8988T (cell line): ENCODE results near the gene USF1.
"Not testable (repeated sequence)": the region's sequence is repeated elsewhere in the genome, so short reads cannot be mapped to it uniquely, and the experiment has no call there.

Experiments
- DNase-seq: peaks from one replicate; pipeline ENCODE4 v3.0.0; 2011

USF1 gene

DNA sequence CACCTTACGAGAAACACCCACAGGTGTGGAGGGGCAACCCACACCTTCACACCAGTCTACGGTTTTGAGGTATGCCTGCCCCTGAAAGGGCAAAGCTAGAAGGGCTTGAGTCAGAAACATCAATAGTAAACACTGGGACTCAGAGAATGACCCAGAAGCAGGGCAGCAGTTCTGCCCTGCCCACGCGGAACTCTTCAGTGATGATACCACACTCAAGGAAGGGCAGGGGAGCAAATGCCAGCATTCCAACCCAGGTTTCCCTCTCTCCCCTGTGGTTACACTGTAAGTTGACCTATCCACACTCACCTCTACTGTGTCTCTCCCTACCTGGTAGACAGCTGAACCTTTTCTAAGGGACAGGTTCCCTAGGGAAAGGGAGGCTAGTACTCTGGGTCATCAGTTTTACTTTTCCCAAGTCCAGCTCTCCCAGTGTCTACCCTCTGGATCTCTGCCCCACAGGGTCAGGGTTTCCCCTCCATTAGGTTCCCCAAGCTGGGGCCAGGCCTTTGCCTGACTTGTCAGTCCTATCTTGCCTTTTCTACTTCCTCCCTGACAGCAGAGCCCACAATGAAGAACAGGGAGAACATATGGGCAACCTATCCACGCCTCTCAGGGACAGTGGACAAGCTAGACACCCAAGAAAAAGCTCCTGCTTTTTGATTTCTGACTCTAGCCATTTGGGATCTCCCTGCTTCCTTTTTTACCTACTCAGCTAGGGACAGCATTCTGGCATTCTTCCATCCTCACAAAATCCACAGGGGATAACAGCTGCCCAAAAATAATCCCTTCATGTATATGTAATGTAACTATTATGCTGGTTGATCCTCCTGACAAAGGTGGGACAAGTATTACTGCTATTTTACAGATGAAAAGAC, 27.8 kb downstream of the USF1 start:
- no peak for DNase-seq

DNA sequence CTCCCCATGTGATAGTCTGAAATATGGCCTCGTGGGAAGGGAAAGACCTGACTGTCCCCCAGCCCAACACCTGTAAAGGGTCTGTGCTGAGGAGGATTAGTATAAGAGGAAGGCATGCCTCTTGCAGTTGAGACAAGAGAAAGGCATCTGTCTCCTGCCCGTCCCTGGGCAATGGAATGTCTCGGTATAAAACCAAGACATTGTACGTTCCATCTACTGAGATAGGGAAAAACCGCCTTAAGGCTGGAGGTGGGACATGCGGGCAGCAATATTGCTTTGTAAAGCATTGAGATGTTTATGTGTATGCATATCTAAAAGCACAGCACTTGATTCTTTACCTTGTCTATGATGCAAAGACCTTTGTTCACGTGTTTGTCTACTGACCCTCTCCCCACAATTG, 28.6 kb downstream of the USF1 start:
- DNase-seq = not testable (repeated sequence)

DNA sequence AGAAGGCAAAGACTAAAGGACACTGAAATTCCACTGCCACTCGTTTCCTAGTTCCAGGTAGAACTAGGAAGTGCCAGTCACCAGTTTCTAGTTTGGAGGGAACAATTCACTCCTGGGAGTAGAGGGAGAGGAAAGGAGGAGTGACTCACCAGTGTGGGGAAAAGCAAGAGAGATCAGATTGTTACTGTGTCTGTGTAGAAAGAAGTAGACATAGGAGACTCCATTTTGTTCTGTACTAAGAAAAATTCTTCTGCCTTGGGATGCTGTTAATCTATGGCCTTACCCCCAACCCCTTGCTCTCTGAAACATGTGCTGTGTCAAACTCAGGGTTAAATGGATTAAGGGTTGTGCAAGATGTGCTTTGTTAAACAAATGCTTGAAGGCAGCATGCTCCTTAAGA, 29.1 kb downstream of the USF1 start:
- DNase-seq = not testable (repeated sequence)

DNA sequence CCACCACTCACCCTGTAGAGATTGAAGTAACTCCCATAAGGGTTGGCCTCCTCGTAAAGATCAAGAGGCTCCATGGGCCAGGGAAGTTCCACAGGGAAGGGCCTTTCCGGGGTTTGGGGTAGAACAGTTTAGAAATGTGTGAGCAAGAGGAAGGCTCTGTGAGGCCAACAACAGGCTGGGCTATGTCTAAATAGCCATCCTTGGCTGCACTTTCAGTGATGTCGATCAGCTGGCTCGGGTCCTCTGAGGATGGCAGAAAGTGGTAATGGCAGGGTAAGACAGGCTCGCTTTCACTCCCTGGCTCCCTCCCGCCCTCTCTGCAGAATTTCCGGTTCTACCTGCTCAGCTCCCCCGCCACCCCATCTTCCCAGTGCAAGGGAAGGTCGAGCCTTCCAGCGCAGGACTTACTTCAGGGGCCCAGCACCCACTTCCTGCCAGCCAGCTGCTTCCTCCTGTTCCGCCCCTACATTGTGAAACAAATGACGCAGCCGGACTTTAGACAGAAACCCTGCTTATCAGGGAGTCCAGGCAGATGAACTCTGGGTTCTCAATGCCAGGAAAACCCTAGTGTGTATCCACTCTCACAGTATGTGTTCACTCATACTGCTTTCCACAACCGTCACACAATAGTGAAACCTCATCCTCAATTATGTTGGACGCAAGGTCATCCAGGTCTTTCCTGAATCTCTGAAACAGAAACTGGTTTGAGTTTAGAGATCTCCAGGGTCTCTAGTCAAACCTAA, 32.1 kb downstream of the USF1 start:
- DNase-seq = no peak

DNA sequence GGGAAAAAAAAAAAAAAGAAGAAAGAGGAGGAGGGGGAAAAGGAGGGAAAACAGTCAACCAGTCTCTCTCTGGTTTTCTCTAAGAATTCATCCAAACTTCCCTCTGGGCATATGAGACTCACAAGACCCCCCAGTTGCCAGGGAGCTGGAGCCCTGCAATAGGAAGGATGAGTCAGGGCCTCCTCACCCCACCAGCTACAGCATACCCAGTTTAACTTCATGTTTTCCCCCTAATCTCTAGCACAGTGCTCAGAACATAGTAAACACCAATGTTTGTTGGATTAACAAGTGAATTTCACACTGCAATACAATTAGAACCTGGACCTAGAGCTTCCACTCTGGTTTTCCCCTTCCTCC, 32.7 kb downstream of the USF1 start:
- no peak for DNase-seq

DNA sequence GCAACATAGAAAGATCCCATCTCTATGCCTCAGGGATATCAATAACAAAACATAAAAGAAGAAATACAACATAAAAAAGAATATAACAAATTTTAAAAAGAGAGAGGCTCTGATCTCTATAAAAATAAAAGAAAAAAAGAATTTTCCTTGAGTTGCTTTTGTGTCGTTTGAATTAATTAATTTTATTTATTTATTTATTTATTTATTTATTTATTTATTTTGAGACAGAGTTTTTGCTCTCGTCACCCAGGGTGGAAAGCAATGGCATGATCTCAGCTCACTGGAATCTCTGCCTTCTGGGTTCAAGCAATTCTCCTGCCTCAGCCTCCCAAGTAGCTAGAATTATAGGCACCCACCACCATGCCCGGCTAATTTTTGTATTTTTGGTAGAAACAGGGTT, 33.4 kb downstream of the USF1 start:
- no peak for DNase-seq

DNA sequence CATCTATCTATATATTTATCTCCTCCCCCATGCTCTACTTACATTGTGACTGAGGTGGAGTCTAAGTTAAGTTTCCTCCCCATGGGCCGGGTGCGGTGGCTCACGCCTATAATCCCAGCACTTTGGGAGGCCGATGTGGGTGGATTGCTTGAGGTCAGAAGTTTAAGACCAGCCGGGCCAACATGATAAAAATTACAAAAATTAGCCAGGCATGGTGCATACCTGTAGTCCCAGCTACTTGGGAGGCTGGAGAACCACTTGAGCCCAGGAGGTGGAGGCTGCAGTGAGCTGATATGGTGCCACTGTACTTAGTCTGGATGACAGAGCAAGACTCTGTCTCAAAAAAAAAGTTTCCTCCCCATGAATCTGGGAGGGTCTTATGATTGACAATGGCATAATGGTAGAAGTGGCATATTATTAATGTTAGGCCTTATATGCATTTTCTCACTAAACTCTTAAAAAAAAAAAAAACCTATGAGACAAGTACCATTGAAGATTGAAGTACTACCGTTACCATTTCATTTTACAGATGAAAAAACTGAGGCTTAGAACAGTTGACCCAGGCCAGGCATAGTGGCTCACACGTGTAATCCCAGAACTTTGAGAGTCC, 36.1 kb downstream of the USF1 start:
- DNase-seq = no peak

DNA sequence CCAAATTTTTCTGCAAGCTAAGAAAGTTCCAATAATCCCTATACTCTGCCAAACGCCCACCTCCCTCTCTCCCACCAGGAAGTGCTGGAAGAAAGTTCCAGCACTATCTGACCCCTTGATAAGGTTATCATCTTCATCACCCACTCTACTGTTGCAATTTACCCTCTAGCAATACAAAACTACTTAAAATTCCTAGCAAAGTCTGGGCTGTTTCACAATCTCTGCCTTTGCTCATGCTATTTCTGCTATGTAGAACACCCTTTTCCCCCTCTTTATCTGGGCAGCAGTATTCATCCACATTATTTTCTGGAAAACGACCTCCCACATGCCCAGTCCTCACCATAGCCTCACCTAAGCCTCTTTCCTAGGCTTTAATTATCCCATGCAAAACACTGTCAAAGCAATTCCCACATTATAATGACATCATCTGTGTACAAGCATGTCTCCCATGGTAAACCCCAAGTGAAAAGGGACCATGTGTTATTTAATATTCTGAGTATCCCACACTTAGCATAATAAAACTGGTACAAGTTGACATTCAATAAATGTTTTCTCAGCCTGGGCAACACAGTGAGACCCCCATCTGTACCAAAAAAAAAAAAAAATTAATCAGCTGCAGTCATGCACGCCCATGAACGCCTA, 36.8 kb downstream of the USF1 start:
- no peak for DNase-seq

DNA sequence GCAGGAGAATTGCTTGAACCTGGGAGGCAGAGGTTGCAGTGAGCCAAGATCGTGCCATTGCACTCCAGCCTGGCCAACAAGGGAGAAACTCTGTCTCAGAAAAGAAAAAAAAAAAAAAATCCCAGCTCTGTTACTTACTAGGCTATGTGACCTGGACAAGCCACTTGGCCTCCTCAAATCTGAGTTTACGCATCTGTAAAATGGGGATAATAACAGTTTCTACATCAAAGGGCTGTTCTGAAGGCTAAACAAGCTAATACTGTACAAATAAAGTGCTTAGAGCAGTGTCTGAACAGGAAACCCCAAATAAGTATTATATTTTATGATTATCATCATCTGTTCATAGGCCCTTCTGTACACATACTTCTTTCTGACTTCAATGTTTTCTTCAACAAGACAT, 38.4 kb downstream of the USF1 start:
- DNase-seq = no peak

DNA sequence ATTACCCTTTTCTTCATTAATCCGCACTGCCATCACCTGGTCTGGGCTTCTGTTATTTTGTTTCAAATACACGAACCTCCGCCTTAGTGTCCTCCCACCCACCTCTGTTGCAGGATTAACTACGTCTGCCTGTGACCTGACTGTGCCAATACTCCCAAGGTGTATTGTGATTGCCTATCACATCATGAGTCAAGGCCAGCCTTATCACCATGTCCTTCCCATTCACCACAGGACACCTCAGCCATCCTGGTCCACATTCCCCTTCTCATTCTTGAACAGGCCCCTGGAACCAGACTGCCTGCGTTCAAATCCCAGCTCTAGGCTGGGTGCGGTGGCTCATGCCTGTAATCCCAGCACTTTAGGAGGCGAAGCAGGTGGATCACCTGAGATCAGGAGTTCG, 39.2 kb downstream of the USF1 start:
- no peak for DNase-seq

DNA sequence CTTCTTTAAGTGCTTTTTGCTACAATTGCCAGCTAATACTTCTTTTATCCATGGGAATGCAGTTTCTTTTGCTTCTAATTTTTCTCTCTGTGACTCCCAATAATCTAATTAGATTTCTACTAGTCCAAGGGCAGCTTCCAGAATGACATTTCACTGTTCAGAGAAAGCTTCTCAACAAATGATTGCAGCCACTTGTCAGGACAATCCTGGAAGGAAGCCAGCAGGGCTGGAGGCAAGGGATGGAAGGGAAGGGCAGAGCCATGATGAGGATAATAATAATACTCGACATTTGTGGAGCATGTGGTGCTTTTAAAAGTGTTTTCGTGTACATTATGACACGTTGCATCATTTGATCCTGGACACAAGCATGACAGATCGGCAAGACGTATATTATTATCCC, 44.3 kb downstream of the USF1 start:
- no peak for DNase-seq

DNA sequence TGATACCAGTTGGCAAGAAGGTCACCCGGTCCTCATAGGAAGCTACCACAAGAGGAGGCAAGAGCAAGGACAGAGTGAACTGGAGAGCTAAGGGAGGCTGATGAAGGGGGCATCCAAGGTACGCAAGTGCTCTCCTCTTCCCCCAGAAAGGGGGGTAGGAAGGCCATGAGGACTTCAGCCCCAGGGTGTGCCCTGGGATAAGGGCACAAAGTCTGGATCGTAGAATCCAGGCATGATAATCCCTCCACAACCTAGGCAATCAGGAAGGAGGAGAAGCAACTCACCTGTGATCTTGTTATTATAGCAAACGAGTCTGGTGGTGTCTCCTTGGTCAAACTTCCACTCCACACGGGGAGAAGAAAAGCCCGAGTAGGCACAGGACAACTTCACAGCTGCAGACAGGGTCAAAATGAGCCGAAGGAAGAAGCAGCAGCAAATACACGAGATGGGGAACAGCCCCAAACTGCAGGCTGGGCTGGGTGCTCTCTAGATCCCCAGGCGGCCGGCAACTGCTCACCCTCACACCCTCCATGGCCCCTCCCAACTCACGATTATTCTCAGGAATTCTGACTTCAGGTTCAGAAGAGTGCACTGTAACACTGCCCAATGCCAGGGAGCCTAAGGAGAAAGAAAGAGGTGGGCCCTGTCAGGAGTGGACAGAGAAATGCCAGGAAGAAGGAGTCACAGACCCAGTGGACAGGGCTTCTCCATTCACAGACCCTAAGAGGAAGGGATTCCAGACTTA, 44.9 kb downstream of the USF1 start:
- DNase-seq = no peak

DNA sequence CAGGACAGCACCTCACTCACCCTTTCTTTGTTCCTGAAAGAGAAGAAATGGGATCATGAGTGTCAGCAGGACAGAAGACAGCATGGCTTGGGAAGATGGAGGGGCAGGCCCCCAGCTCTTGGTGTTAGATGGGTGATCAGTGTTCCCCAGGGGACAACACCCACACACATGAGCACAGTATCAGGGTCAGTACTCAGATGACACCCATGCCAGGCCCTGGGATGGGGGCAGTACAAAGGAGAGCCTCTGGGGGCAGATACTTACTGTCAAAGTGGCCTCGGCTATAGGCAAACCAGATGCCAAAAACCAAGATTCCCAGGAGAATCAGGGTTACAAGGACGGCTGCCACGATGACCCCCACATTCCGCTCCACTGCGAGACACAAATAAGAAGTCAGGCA, 46.4 kb downstream of the USF1 start:
- DNase-seq = no peak

DNA sequence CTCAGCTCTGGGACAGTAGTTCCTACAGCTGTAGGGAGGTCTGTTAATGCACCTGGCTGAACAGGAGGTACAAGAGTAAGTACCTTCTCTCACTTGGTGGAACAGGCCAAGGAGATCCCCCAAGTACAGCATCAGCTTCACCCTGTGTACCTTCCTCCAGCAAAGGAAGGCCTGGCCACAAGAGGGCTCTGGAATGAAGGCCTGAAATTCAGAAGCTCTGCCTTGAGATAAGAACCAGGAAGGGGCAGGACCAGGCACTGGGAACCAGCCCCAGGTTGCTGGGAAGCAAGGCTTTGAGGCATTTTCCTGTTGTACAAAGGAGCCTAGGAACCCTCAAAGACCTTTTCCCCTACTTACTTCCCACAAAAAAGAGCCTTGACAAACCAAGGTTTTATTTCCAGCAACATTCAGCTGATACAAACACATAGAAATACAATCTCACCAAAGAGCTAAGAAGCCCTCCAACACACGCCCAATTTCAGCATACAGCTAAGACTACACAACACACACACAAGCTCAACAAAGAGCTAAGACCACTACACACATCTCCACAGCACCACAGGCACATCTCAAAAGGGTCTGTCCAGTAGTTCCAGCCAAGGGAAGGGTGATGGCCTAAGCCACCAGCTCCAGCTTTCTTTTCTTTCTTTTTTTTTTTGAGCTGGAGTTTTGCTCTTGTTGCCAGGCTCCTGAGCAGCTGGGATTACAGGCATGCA, 48.3 kb downstream of the USF1 start:
- DNase-seq = peak; percentile 56

DNA sequence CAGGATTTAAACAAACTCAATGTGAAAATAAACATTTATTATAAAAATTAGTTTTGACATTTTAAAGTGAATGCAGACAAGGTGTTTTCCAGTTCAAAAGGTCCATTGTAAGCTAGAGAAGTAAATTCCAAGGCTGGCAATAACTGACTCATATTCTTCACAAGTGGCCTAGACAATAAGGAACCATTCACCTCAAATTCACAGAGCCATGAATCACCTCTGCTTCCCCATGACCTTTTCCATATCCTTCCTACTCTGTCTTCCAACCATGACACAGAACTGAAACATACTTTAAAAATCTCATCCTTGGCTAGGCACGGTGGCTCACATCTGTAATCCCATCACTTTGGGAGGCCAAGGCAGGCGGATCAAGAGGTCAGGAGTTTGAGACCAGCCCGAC, 49.6 kb downstream of the USF1 start:
- DNase-seq = no peak

DNA sequence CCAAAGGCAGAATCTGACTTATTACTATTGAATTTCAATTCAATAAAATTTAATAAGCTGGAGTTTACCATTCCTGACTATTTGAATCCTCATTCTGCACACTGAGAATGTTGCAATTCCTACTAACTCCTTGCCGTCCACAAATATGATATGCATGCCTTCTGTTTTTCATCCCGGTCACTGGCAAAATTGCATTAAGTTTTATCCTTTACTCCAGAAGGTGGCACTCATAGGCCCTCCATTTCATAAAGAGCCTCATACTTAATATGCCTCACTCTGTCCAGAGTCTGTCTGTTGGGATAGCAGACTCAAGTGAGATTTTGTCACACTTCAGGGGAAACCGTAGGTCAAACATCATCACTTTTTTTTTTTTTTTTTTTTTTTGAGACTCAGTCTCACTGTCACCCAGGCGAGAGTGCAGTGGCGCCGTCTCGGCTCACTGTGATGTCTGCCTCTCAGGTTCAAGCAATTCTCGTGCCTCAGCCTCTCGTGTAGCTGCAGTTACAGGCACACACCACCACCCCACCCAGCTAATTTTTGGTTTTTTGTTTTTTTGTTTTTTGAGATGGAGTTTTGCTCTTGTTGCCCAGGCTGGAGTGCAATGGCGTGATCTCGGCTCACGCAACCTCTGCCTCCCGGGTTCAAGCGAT, 52.1 kb downstream of the USF1 start:
- DNase-seq = no peak

DNA sequence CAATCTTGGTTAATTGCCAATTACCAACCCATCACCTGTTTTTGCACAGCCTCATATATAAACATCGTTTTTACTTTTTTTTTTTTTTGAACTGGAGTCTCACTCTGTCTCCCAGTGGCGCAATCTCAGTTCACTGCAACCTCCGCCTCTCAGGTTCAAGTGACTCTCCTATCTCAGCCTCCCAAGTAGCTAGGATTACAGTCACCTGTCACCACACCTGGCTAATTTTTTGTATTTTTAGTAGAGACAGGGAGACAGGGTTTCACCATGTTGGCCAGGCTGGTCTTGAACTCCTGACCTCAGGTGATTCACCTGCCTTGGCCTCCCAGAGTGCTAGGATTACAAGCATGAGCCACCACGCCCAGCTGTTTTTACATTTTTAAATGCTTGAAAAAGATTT, 53.7 kb downstream of the USF1 start:
- DNase-seq = not testable (repeated sequence)
